Esophagus squamous epithelium (tissue), 5 donors: ENCODE data around the gene KCNK4. TPM values are rescaled to one million over a fixed set of nuclear protein-coding genes. Genes with fewer than 3 reads are reported as not detected.
A peak's percentile ranks its signal among the peaks of the same experiment; 100 is the strongest.
"Not testable (repeated sequence)": the region's sequence is repeated elsewhere in the genome, so short reads cannot be mapped to it uniquely, and the experiment has no call there.

Source experiments
- DNase-seq: peaks from one replicate; lab custom pipeline; 2025; lab: John Stamatoyannopoulos, UW
- H3K27ac ChIP-seq, 4 donors: fragments of 200-600 bp; sonication (generic); one replicate each; pipeline ENCODE4 v1.5.1; 2016 to 2019; ENCODE audit warnings: mild to moderate bottlenecking in 1 of 4
- H3K27me3 ChIP-seq, 4 donors: fragments of 200-600 bp; sonication (generic); 1 replicate in 3 of 4; 2 replicates in 1 of 4; pipeline versions ENCODE4 v1.5.1 to v1.6.0; 2017 to 2021; ENCODE audit warnings: antibody characterized with exemption in 1 of 4
- H3K36me3 ChIP-seq, 3 donors: fragments of 200-600 bp; sonication (generic); one replicate each; pipeline ENCODE4 v1.5.1; 2016 to 2019
- H3K4me1 ChIP-seq, 3 donors: fragments of 200-600 bp; sonication (generic); one replicate each; pipeline ENCODE4 v1.5.1; 2017 to 2019
- H3K4me3 ChIP-seq, 4 donors: fragments of 200-600 bp; sonication (generic); 1 replicate in 3 of 4; 2 replicates in 1 of 4; pipeline ENCODE4 v1.5.1; 2016 to 2019; ENCODE audit warnings: mild to moderate bottlenecking in 2 of 4, moderate library complexity in 1 of 4
- H3K9me3 ChIP-seq, 3 donors: fragments of 200-600 bp; sonication (generic); one replicate each; pipeline ENCODE4 v1.5.1; 2016 to 2019
- CTCF ChIP-seq, 6 experiments: fragments of 450-650 bp in 4 of 6; fragments of 200-600 bp in 2 of 6; sonication (generic) in 2 of 6; IDR thresholded peaks; one replicate each; pipeline ENCODE4 v1.5.1; 2016 to 2019; ENCODE audit warnings: antibody characterized with exemption in 6 of 6, mild to moderate bottlenecking in 4 of 6, moderate library complexity in 4 of 6
- POLR2A ChIP-seq, 4 donors: fragments of 450-650 bp; IDR thresholded peaks; one replicate each; pipeline ENCODE4 v1.6.1; 2017; ENCODE audit warnings: antibody characterized with exemption in 4 of 4, mild to moderate bottlenecking in 4 of 4, moderate library complexity in 3 of 4
- WGBS, 2 donors: methylation state at CpG; one replicate each; pipeline ENCODE4 v1.1.5; 2018; 5-methylcytosine and 5-hydroxymethylcytosine counted together
- intact Hi-C: fragments of 100-400 bp; cut with DNase I; formaldehyde crosslinking; loops from one replicate; pipeline ENCODE4 v1.15.0; 2022
- total RNA-seq, 4 donors: library from RNA; depleted of rRNA; stranded (reverse); fragments of >200 nt; gene quantifications; one replicate each; pipeline ENCODE4 v1.1.0, GENCODE V29; 2016
- donor health status: DM: yes; HTN: yes; CAD: no.

KCNK4 gene
- total RNA-seq, 4 donors from 2014 or later = not detected

- intact Hi-C loops = no loop called here
- Histone ChIP-seq H3K36me3 (peaks cover 7 to 37% (median 26%) of the 10 kb centered on the region in 3 donors), H3K4me1 (peaks cover 35 to 78% (median 45%) of the 10 kb centered on the region in 3 donors), H3K27ac (peak overlapping the region; percentile 48 to 83 (median 74)), H3K4me3 (peak overlapping the region in 2 of 4 donors; percentile 6 to 35), H3K27me3 (no peaks in the 10 kb centered on the region), H3K9me3 (no peaks in the 10 kb centered on the region)
- TF ChIP-seq CTCF (IDR thresholded peaks at IDR 0.05) = no peak
- TF ChIP-seq POLR2A (IDR thresholded peaks at IDR 0.05) = no peak
- 58 to 65% methylated on average over 2 to 10 of the region's 18 CpGs for WGBS, 2 donors
- no peak for DNase-seq
Observed at GRCh38 chr11:64313491-64314145, 22.5 kb downstream of the KCNK4 start.

GRCh38 chr11:64314146-64314804, 23.2 kb downstream of the KCNK4 start:
- no peak for DNase-seq
- H3K9me3 ChIP-seq = no peaks in the 10 kb centered on the region
- H3K27ac ChIP-seq = peak overlapping the region; percentile 48 to 83 (median 74)
- TF ChIP-seq CTCF (IDR thresholded peaks at IDR 0.05) (no peak), POLR2A (IDR thresholded peaks at IDR 0.05) (no peak)
- H3K4me1 ChIP-seq = peaks cover 41 to 85% (median 51%) of the 10 kb centered on the region in 3 donors
- WGBS, 2 donors = 81 to 83% methylated on average over 8 to 15 of the region's 19 CpGs
- intact Hi-C loops = no loop called here
- no peaks in the 10 kb centered on the region for H3K27me3 ChIP-seq
- H3K36me3 ChIP-seq = peaks cover 7 to 31% (median 26%) of the 10 kb centered on the region in 3 donors
- H3K4me3 ChIP-seq = peak overlapping the region in 2 of 4 donors; percentile 6 to 35

GRCh38 chr11:64314805-64315561, 23.9 kb downstream of the KCNK4 start:
- Histone ChIP-seq H3K4me1 (peaks cover 48 to 87% (median 58%) of the 10 kb centered on the region in 3 donors), H3K9me3 (no peaks in the 10 kb centered on the region), H3K4me3 (no peak overlapping the region), H3K36me3 (peaks cover 7 to 31% (median 26%) of the 10 kb centered on the region in 3 donors), H3K27me3 (no peaks in the 10 kb centered on the region), H3K27ac (peak overlapping the region in 3 of 4 donors; percentile 48 to 83 (median 72))
- WGBS, 2 donors = 84 to 86% methylated on average over 15 to 18 of the region's 24 CpGs
- no peak for DNase-seq
- TF ChIP-seq POLR2A (IDR thresholded peaks at IDR 0.05) (no peak), CTCF (IDR thresholded peaks at IDR 0.05) (no peak)
- intact Hi-C loops = no loop called here

GRCh38 chr11:64315667-64316526, 24.8 kb downstream of the KCNK4 start:
- Histone ChIP-seq H3K4me1 (peaks cover 52 to 87% (median 60%) of the 10 kb centered on the region in 3 donors), H3K27ac (peak overlapping the region; percentile 92 to 99 (median 98)), H3K36me3 (peaks cover 7 to 38% (median 26%) of the 10 kb centered on the region in 3 donors), H3K4me3 (peak overlapping the region in 2 of 4 donors; percentile 76 to 91)
- H3K27me3 ChIP-seq, intact Hi-C loops, DNase-seq, H3K9me3 ChIP-seq: not testable (repeated sequence)
- 40 to 83% methylated on average over 2 to 4 of the region's 25 CpGs for WGBS, 2 donors
